ENCODE measurements around the gene CNNM2.
"Not testable (repeated sequence)": the region's sequence is repeated elsewhere in the genome, so short reads cannot be mapped to it uniquely, and the experiment has no call there.

CNNM2 gene

DNA sequence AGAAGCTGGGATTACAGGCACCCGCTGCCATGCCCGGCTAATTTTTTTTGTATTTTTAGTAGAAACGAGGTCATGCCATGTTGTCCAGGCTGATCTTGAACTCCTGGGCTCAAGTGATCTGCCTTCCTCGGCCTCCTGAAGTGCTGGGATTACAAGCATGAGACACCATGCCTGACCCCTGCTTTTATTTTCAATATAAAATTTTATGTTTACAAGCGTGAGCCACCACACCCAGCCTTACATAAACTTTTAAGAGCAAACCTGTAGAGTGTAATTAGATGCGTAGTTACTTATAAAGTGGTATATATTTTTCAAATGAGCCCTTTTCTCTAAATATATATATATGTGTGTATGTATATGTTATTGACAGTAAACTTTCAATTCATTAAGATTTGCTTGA is 8.7 kb downstream of the CNNM2 start:
- DNase-seq (ENCODE audit: low read depth in 2 of 2), result no peak

GRCh38 chr10:102927311-102928010 is 9.4 kb downstream of the CNNM2 start:
- DNase-seq (ENCODE audit: low read depth in 2 of 2), result no peak

DNA sequence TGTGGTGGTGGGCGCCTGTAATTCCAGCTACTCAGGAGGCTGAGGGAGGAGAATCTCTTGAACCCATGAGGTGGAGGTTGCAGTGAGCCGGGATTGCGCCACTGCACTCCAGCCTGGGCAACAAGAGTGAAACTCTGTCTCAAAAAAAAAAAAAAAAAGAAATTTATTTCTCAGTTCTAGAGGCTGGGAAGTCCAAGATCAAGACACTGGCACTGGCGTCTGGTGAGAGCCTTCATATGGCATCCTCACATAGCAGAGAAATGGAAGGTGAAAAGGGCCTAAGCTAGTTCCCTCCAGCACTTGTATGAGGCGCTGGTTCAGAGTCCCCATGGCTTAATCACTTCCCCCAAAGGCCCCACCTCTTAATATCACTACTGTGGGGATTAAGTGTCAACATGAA is 10.3 kb downstream of the CNNM2 start:
- DNase-seq (ENCODE audit: low read depth in 2 of 2), result not testable (repeated sequence)

DNA sequence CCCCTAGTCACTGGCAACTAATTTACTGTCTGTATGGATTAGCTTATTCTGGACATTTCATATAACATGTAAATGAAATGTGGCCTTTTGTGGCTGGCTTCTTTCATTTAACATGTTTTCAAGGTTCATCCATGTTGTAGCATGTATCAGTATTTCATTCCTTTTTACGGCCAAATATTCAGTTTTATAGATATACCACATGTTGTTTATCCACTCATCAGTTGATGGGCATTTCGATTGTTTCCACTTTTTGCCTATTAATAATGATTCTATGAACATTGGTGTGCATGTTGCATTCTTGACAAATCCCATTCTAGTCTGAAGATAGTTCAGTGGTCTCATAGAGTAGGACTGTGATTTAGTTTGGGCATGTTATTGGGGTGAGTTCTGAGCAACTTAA is 12.6 kb downstream of the CNNM2 start:
- no peak for DNase-seq (ENCODE audit: low read depth in 2 of 2)

GRCh38 chr10:102931643-102932042 is 13.5 kb downstream of the CNNM2 start:
- no peak for DNase-seq (ENCODE audit: low read depth in 2 of 2)

DNA sequence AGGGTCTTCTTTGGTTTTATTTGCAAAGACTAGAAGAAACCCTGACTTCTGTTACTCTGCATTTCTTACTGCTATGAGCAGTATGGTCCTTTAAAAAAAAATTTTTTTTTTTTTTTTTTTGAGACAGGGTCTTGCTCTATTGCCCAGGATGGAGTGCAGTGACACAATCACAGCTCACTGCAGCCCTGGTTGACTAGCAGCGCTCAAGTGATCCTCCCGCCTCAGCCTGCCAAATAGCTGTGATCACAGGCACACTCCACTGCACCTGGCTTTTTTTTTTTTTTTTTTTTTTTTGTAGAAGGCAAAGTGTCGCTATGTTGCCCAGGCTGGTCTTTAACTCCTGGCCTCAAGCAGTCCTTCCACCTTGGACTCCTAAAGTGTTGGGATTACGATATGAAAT is 17.4 kb downstream of the CNNM2 start:
- no peak for DNase-seq (ENCODE audit: low read depth in 2 of 2)

- no peak for DNase-seq (ENCODE audit: low read depth in 2 of 2)
These were observed 18.0 kb downstream of the CNNM2 start for GRCh38 chr10:102935939-102936605.

DNA sequence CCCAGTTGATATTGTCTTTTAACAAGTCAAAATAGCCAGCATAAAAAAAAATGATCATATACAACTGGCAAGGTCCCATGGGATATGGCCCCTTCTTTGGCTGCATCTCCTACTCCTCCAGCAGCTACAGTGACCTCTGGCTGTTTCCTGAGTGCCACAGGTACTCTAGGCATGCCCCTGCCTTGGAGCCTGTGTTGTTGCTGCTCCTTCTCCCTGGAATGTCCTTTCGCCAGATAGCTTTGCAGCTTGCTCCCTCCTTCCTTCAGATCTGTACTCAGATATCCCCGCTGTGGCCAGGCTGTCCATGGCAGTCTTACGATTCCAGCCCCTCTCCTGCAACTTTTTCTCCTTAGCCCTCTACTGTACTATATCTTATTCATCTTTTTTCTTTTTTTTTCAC is 23.3 kb downstream of the CNNM2 start:
- DNase-seq (ENCODE audit: low read depth in 2 of 2), result no peak

- DNase-seq (ENCODE audit: low read depth in 2 of 2), result no peak
These were observed 27.4 kb downstream of the CNNM2 start for GRCh38 chr10:102945449-102945848.

DNA sequence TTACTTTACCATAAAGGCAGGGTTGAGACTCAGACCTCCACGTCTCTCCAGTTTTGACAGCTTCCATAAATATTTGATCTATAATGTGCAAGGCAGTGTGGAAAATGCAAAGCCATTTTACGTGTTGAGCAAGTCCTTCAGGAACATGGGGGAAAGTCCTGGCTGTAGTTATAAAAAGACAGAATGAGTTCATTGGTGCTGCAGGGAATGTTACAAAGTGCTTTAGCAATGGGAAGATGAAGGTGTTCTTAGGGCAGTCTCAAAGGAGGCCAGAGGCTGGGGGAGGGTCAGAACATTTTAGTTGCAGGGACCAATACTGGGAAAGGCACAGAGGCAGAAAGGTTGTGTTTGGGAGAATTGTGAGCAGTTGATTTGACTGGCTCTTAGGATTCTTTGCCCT is 27.9 kb downstream of the CNNM2 start:
- DNase-seq (ENCODE audit: low read depth in 2 of 2), result no peak

- DNase-seq (ENCODE audit: low read depth in 2 of 2), result no peak
These were observed 28.9 kb downstream of the CNNM2 start for GRCh38 chr10:102946992-102947391.

DNA sequence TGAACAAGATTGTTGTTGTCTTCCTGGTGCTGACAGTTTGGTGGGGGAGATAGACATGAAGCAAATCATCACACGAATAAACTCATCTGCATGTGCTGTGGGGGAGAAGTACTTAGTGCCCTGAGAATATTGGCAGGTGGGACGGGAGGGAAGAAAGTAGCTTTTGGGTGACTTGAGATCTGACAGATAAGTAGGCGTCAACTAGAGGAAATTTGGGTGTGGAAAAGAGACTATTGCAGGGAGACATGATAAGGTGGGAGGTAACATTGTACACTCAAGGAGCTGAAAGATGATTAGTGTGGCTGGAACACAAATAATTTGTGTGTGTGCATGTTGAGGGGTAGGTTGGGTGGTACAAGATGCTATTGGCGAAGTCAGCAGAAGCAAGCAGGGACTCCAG is 30.1 kb downstream of the CNNM2 start:
- no peak for DNase-seq (ENCODE audit: low read depth in 2 of 2)

DNA sequence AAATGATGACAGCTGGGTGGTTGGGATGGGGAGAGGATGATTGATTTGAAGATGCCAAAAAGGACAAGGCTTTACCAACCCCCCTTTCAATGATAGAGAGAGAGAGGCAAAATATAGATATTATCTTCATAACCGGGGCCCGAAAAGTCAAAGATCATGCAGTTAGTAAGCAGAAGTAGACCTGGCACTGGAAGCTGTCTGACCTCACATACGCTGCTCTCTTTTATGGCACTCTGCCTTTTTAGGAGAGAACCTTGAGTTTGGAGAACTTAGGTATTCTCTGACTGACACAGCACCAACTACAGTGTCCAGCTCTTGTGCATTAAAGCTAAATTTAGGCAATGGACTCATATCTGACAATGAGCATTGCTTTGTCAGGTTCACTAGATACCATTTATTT is 30.7 kb downstream of the CNNM2 start:
- DNase-seq (ENCODE audit: low read depth in 2 of 2), result no peak

DNA sequence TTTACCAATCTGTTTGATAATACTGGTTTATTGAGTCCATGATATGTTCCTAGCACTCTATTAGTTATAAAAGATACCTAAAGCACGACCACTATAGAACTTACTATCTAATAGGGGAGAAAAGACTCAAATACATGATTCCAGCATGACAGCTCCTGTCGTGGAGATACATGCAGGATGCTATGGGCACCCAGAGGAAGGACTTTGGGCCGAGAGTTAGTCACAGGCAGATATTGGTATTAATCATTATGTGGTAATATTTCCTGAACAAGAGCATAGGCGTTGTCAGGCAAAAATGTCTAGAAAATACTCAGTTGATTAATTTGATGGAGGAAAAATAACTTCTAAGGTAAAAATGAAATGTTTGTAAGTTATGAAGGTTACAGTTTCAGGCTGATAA is 31.8 kb downstream of the CNNM2 start:
- DNase-seq (ENCODE audit: low read depth in 2 of 2), result no peak

DNA sequence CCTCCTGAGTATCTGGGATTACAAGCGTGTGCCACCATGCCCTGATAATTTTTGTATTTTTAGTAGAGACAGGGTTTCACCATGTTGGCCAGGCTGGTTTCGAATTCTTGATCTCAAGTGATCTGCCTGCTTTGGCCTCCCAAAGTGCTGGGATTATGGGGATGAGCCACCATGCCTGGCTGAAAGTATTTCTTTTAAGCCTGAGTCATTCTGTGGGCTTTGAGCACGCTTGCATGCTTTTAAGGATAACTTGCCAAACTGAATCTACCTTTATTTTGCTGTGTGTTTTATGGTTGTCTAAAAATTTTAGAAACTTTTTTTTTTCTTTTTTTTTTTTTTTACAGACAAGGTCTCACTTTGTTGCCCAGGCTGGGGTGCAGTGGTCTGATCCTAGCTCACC is 33.2 kb downstream of the CNNM2 start:
- no peak for DNase-seq (ENCODE audit: low read depth in 2 of 2)

- DNase-seq (ENCODE audit: low read depth in 2 of 2), result no peak
These were observed 41.3 kb downstream of the CNNM2 start for GRCh38 chr10:102959360-102959759.

DNA sequence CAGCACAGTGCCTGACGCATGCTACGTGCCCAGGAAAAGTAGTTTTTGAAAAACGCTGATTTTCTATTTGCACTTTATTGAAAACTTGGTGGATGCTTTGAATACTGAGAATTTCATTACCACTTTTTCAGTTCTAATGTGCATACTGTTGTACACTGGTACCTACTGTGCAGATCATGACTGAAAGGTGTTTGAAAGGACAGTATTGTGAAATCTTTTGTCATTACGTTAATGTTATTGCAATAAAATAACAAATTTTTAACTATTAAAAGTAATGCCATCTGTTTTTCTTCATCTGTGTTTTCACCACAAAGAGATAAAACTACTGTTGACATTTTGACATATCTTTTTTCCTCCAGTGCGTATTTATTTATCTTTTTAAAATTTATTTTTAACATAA is 42.1 kb downstream of the CNNM2 start:
- no peak for DNase-seq (ENCODE audit: low read depth in 2 of 2)

GRCh38 chr10:102962267-102962666 is 44.2 kb downstream of the CNNM2 start:
- DNase-seq (ENCODE audit: low read depth in 2 of 2), result no peak

GRCh38 chr10:102962951-102963755 is 45.1 kb downstream of the CNNM2 start:
- DNase-seq (ENCODE audit: low read depth in 2 of 2), result no peak

DNA sequence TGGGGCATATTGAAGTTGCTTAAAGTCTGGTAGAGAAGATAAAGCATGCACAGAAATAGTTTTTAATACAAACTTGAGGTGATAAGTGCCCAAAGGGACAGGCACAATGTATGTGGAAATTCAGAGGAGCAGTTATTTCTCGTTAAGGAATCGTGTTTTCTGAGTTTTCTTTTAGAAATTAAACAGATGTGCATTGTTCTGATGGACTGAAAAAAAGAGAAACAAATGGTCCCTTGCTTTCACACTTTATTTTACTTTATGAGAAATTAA is 45.6 kb downstream of the CNNM2 start:
- DNase-seq (ENCODE audit: low read depth in 2 of 2), result no peak

- not testable (repeated sequence) for DNase-seq (ENCODE audit: low read depth in 2 of 2)
These were observed 46.0 kb downstream of the CNNM2 start for GRCh38 chr10:102964064-102964463.

- DNase-seq (ENCODE audit: low read depth in 2 of 2), result no peak
These were observed 46.6 kb downstream of the CNNM2 start for GRCh38 chr10:102964713-102965112.

- no peak for DNase-seq (ENCODE audit: low read depth in 2 of 2)
These were observed 47.3 kb downstream of the CNNM2 start for GRCh38 chr10:102965311-102965851.

All from fibroblast of skin of left quadriceps (primary cell).